GM23248 (cell line): ENCODE data around the gene CPEB3. TPM values are rescaled to one million over a fixed set of nuclear protein-coding genes. Genes with fewer than 3 reads are reported as not detected.

Experiments
- DNase-seq: peaks from one replicate; pipeline ENCODE4 v3.0.0-alpha.2; 2015
- H2AFZ ChIP-seq: fragments of 200-600 bp; sonication (generic); 2 replicates; pipeline ENCODE4 v1.6.1; 2016; ENCODE audit warnings: antibody characterized with exemption
- H3F3A ChIP-seq: fragments of 200-600 bp; sonication (generic); 2 replicates; pipeline ENCODE4 v1.6.1; 2016; ENCODE audit warnings: mild to moderate bottlenecking, antibody characterized with exemption, mixed run types; ENCODE audit not compliant: insufficient read depth
- H3K27ac ChIP-seq: fragments of 200-600 bp; sonication (generic); 2 replicates; pipeline ENCODE4 v1.5.1; 2016; ENCODE audit warnings: mild to moderate bottlenecking
- H3K27me3 ChIP-seq: fragments of 200-600 bp; sonication (generic); replicated peaks from 2 replicates; pipeline ENCODE4 v1.6.1; 2016; ENCODE audit warnings: mild to moderate bottlenecking; ENCODE audit not compliant: insufficient read depth
- H3K36me3 ChIP-seq: fragments of 200-600 bp; sonication (generic); 2 replicates; pipeline ENCODE4 v1.6.1; 2016; ENCODE audit warnings: low read depth, mild to moderate bottlenecking
- H3K4me1 ChIP-seq: fragments of 200-600 bp; sonication (generic); 2 replicates; pipeline ENCODE4 v1.6.1; 2016; ENCODE audit warnings: mild to moderate bottlenecking; ENCODE audit not compliant: insufficient read depth
- H3K4me2 ChIP-seq: fragments of 200-600 bp; sonication (generic); one replicate; pipeline ENCODE4 v1.6.1; 2016; ENCODE audit warnings: mild to moderate bottlenecking; ENCODE audit not compliant: unreplicated experiment
- H3K4me3 ChIP-seq: fragments of 200-600 bp; sonication (generic); 2 replicates; pipeline ENCODE4 v1.5.1; 2016; ENCODE audit warnings: mild to moderate bottlenecking
- H3K79me2 ChIP-seq: fragments of 200-600 bp; sonication (generic); 2 replicates; pipeline ENCODE4 v1.6.1; 2016; ENCODE audit warnings: mild to moderate bottlenecking; ENCODE audit not compliant: insufficient read depth
- H3K9ac ChIP-seq: fragments of 200-600 bp; sonication (generic); 2 replicates; pipeline ENCODE4 v1.6.1; 2016; ENCODE audit warnings: mild to moderate bottlenecking
- H3K9me2 ChIP-seq: fragments of 200-600 bp; sonication (generic); 2 replicates; pipeline ENCODE4 v1.6.1; 2016; ENCODE audit warnings: mixed run types, mild to moderate bottlenecking, moderate library complexity; ENCODE audit not compliant: insufficient read depth
- H3K9me3 ChIP-seq: fragments of 200-600 bp; sonication (generic); one replicate; pipeline ENCODE4 v1.6.1; 2017; ENCODE audit warnings: low read depth
- H4K20me1 ChIP-seq: fragments of 200-600 bp; sonication (generic); 2 replicates; pipeline ENCODE4 v1.6.0; 2016; ENCODE audit not compliant: insufficient read depth
- EZH2 ChIP-seq: fragments of 200-600 bp; sonication (generic); IDR thresholded peaks from 2 replicates; pipeline ENCODE4 v1.6.1; 2018; ENCODE audit warnings: antibody characterized with exemption, mild to moderate bottlenecking; ENCODE audit not compliant: insufficient read depth, poor library complexity, severe bottlenecking
- EZH2phosphoT487 ChIP-seq: fragments of 200-600 bp; sonication (generic); IDR thresholded peaks from 2 replicates; pipeline ENCODE4 v1.6.1; 2018; ENCODE audit warnings: antibody characterized with exemption, moderate library complexity, mild to moderate bottlenecking, low read depth; ENCODE audit not compliant: insufficient read depth
- WGBS, 2 experiments: methylation state at CpG; one replicate each; pipeline ENCODE4 v1.1.6; 2015 to 2017; ENCODE audit warnings: low lambda C conversion rate in 2 of 2, low coverage in 1 of 2; ENCODE audit errors: missing lambda C conversion rate in 2 of 2; 5-methylcytosine and 5-hydroxymethylcytosine counted together
- in situ Hi-C: fragments of 300-500 bp; cut with MboI; formaldehyde crosslinking; loops from 2 replicates; pipeline ENCODE4 v1.15.0; 2020
- polyA plus RNA-seq: library from polyadenylated mRNA; unstranded; fragments of >200 nt; fragmentation: Nextera tagmentation; extraction: Ambion mirVana; gene quantifications from 2 replicates; pipeline ENCODE4 v1.2.1, GENCODE V29; 2016
- total RNA-seq: library from RNA; depleted of rRNA; stranded (reverse); fragments of >200 nt; shearing (Covaris generic); gene quantifications from 2 replicates; pipeline ENCODE4 v1.2.3, GENCODE V29; 2014

The CPEB3 gene
- total and polyA plus RNA-seq, 2 experiments from 2014 or later: 0.60 to 1.1 TPM

DNA sequence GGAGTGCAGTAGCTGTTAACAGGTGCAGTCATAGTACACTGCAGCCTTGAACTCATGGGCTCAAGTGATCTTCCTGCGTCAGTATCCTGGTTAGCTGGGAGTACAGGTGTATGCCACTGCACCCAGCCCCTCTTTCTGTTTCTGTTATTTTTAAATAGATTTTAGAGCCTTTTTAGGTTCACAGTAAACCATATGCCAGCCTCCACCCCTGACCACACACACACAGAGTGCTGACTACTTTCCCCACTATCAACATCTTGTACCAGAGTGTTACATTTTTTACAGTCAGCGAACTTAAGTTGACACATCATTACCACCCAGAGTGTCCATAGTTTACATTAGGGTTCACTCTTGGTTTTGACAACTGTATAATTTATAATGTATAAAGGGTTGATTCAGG is 32.2 kb upstream of the CPEB3 start:
- H3K9me2 ChIP-seq: no peaks in the 10 kb centered on the region
- in situ Hi-C loops: no loop called here
- no peak overlapping the region for H3K4me2 ChIP-seq
- no peak for TF ChIP-seq EZH2phosphoT487
- TF ChIP-seq EZH2: no peak
- no peaks in the 10 kb centered on the region for H3K27me3 ChIP-seq
- no peak overlapping the region for H3K4me3 ChIP-seq
- no peak for DNase-seq
- peaks cover 15% of the 10 kb centered on the region; the same call in 1 of the 2 replicates for H4K20me1 ChIP-seq
- H3K9ac ChIP-seq: no peak overlapping the region
- H3K27ac ChIP-seq: no peak overlapping the region
- H3K79me2 ChIP-seq: peaks cover 94% of the 10 kb centered on the region
- peaks cover 15% of the 10 kb centered on the region; the same call in 1 of the 2 replicates for H3F3A ChIP-seq
- H2AFZ ChIP-seq: no peak overlapping the region
- WGBS, 2 experiments: 96 to 97% methylated on average over 2 of the region's 2 CpGs
- no peaks in the 10 kb centered on the region for H3K9me3 ChIP-seq
- no peaks in the 10 kb centered on the region for H3K36me3 ChIP-seq
- H3K4me1 ChIP-seq: peaks cover 7% of the 10 kb centered on the region; the same call in 1 of the 2 replicates

DNA sequence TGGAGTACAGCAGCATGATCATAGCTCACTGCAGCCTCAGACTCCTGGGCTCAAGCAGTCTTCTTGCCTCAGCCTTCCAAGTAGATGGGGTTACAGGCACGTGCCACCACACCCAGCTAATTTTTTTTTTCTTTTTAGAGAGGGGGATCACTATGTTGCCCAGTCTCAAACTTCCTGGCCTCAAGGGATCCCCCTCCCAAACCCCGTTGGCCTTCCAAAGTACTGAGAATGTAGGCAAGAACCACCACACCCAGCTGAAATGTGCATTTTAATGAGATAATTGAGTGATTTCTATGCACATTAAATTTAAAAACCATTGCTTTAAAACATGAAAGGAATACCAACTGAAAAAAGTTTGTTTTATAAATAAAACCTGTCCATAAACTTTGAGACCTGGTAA is 25.7 kb upstream of the CPEB3 start:
- DNase-seq: no peak
- no peak overlapping the region for H3K4me3 ChIP-seq
- no peak overlapping the region for H3K27ac ChIP-seq
- no peaks in the 10 kb centered on the region for H3K9me2 ChIP-seq
- in situ Hi-C loops: no loop called here
- peaks cover 77% of the 10 kb centered on the region for H3K79me2 ChIP-seq
- no peak for TF ChIP-seq EZH2phosphoT487
- H3K9ac ChIP-seq: no peak overlapping the region
- H4K20me1 ChIP-seq: 0 out of 2 replicates have a peak, but pooled peaks cover 4% of the 10 kb centered on the region
- no peak overlapping the region for H2AFZ ChIP-seq
- H3K27me3 ChIP-seq: no peaks in the 10 kb centered on the region
- H3F3A ChIP-seq: no peaks in the 10 kb centered on the region
- no peaks in the 10 kb centered on the region for H3K9me3 ChIP-seq
- H3K4me1 ChIP-seq: no peaks in the 10 kb centered on the region
- peaks cover 10% of the 10 kb centered on the region for H3K36me3 ChIP-seq
- no peak overlapping the region for H3K4me2 ChIP-seq
- 42 to 48% methylated on average over 2 of the region's 2 CpGs for WGBS, 2 experiments

- no peaks in the 10 kb centered on the region for H3K4me1 ChIP-seq
- H3K9me2 ChIP-seq: no peaks in the 10 kb centered on the region; the same call in 1 of the 2 replicates
- H3K9ac ChIP-seq: no peak overlapping the region
- 97 to 100% methylated on average over 3 of the region's 3 CpGs for WGBS, 2 experiments
- no peak overlapping the region for H2AFZ ChIP-seq
- no peaks in the 10 kb centered on the region for H3F3A ChIP-seq
- no peak for DNase-seq
- H3K4me2 ChIP-seq: no peak overlapping the region
- no peak overlapping the region for H3K27ac ChIP-seq
- H3K79me2 ChIP-seq: peaks cover 82% of the 10 kb centered on the region
- H3K4me3 ChIP-seq: no peak overlapping the region
- H3K36me3 ChIP-seq: peaks cover 18% of the 10 kb centered on the region
- no peaks in the 10 kb centered on the region for H3K27me3 ChIP-seq
- peaks cover 8% of the 10 kb centered on the region; the same call in 1 of the 2 replicates for H4K20me1 ChIP-seq
- in situ Hi-C loops: no loop called here
- TF ChIP-seq EZH2: no peak
- TF ChIP-seq EZH2phosphoT487: no peak
- no peaks in the 10 kb centered on the region for H3K9me3 ChIP-seq
Measured at GRCh38 chr10:92313750-92314149, 22.9 kb upstream of the CPEB3 start.

GRCh38 chr10:92309272-92309671 is 18.4 kb upstream of the CPEB3 start:
- Histone ChIP-seq H3K4me2 (no peak overlapping the region), H3K79me2 (peaks cover 97% of the 10 kb centered on the region)

More at GRCh38 chr10:92309272-92309671, 18.4 kb upstream of the CPEB3 start:
- no peak for DNase-seq
- H3K4me1 ChIP-seq: no peaks in the 10 kb centered on the region
- no peak overlapping the region for H3K27ac ChIP-seq
- H4K20me1 ChIP-seq: peaks cover 11% of the 10 kb centered on the region; the same call in 1 of the 2 replicates
- no peaks in the 10 kb centered on the region for H3K27me3 ChIP-seq
- H2AFZ ChIP-seq: no peak overlapping the region
- H3F3A ChIP-seq: no peaks in the 10 kb centered on the region
- TF ChIP-seq EZH2phosphoT487 (no peak), EZH2 (no peak)
- H3K36me3 ChIP-seq: peaks cover 18% of the 10 kb centered on the region
- in situ Hi-C loops: no loop called here
- H3K9me3 ChIP-seq: no peaks in the 10 kb centered on the region
- no peak overlapping the region for H3K9ac ChIP-seq
- 71 to 77% methylated on average over 1 of the region's 1 CpG for WGBS, 2 experiments
- no peaks in the 10 kb centered on the region; the same call in 1 of the 2 replicates for H3K9me2 ChIP-seq
- H3K4me3 ChIP-seq: no peak overlapping the region
